ENCODE results near the gene ATP6V1E1. TPM values are rescaled to one million over a fixed set of nuclear protein-coding genes. Genes with fewer than 3 reads are reported as not detected.
"Not testable (repeated sequence)": the region's sequence is repeated elsewhere in the genome, so short reads cannot be mapped to it uniquely, and the experiment has no call there.

Gene ATP6V1E1
- total RNA-seq, 1 experiment from 2014 or later, result 88.1 TPM

DNA sequence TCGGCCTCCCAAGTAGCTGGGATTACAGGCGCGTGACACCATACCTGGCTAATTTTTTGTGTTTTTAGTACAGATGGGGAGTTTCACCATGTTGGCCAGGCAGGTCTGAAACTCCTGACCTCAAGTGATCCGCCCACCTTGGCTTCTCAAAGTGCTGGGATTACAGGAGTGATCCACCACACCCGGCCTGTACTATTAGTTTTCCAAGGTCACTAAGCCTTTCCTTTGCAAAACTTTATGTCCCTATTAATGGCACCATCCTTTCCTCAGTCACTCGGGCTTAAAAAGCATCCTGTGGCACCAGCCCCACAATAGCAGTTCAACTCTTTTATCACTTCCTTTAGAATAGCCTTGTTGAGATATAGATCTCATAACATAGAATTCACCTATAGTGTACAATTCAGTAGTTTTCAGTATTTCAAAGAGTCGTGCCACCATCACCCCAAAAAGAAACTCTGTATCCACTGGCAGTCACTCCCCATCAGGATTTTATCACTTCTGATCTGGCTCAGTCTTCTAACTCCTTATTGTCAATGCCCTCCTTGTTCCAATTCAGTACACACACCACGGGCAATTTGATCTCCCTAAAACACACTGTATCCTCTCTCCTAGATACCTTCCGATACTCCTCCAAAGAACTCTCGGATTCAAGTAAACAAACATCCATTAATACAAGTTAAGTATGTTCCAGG, 9.1 kb upstream of the ATP6V1E1 start:
- Mint-ChIP-seq H3K4me1 (peaks cover 10% of the 10 kb centered on the region), H3K36me3 (peaks cover 8% of the 10 kb centered on the region), H3K27ac (peak overlapping the region; percentile 98), H3K27me3 (ENCODE audit: low read depth) (no peaks in the 10 kb centered on the region), H3K9me3 (no peaks in the 10 kb centered on the region), H3K4me3 (peak overlapping the region; percentile 89)
- POLR2A ChIA-PET, result interaction anchor here (0.6 kb wide), 1 partner anchor 386 kb away, joined by 3 read pairs; no protein-coding TSS in a partner anchor
- ATAC-seq, result no peak
- no peak for TF ChIP-seq FOXJ3 (CRISPR knock-in tag; IDR thresholded peaks at IDR 0.05; ENCODE audit: borderline replicate concordance)
- TF ChIP-seq GTF2I (CRISPR knock-in tag; conservative IDR thresholded peaks at IDR 0.05), result no peak
- no peak for TF ChIP-seq HMGA2 (CRISPR knock-in tag; IDR thresholded peaks at IDR 0.05)
- TF ChIP-seq, protein P1, sequence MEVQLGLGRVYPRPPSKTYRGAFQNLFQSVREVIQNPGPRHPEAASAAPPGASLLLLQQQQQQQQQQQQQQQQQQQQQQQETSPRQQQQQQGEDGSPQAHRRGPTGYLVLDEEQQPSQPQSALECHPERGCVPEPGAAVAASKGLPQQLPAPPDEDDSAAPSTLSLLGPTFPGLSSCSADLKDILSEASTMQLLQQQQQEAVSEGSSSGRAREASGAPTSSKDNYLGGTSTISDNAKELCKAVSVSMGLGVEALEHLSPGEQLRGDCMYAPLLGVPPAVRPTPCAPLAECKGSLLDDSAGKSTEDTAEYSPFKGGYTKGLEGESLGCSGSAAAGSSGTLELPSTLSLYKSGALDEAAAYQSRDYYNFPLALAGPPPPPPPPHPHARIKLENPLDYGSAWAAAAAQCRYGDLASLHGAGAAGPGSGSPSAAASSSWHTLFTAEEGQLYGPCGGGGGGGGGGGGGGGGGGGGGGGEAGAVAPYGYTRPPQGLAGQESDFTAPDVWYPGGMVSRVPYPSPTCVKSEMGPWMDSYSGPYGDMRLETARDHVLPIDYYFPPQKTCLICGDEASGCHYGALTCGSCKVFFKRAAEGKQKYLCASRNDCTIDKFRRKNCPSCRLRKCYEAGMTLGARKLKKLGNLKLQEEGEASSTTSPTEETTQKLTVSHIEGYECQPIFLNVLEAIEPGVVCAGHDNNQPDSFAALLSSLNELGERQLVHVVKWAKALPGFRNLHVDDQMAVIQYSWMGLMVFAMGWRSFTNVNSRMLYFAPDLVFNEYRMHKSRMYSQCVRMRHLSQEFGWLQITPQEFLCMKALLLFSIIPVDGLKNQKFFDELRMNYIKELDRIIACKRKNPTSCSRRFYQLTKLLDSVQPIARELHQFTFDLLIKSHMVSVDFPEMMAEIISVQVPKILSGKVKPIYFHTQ (CRISPR knock-in tag; IDR thresholded peaks at IDR 0.05), result no peak
- TF ChIP-seq FOXK1 (CRISPR knock-in tag; IDR thresholded peaks at IDR 0.05), result no peak
- TF ChIP-seq, protein P2, sequence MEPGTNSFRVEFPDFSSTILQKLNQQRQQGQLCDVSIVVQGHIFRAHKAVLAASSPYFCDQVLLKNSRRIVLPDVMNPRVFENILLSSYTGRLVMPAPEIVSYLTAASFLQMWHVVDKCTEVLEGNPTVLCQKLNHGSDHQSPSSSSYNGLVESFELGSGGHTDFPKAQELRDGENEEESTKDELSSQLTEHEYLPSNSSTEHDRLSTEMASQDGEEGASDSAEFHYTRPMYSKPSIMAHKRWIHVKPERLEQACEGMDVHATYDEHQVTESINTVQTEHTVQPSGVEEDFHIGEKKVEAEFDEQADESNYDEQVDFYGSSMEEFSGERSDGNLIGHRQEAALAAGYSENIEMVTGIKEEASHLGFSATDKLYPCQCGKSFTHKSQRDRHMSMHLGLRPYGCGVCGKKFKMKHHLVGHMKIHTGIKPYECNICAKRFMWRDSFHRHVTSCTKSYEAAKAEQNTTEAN (CRISPR knock-in tag; IDR thresholded peaks at IDR 0.05), result no peak
- TF ChIP-seq, protein P3, sequence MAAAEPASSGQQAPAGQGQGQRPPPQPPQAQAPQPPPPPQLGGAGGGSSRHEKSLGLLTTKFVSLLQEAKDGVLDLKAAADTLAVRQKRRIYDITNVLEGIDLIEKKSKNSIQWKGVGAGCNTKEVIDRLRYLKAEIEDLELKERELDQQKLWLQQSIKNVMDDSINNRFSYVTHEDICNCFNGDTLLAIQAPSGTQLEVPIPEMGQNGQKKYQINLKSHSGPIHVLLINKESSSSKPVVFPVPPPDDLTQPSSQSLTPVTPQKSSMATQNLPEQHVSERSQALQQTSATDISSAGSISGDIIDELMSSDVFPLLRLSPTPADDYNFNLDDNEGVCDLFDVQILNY (CRISPR knock-in tag; IDR thresholded peaks at IDR 0.05), result no peak
- TF ChIP-seq RORB (CRISPR knock-in tag; IDR thresholded peaks at IDR 0.05), result no peak
- no peak for TF ChIP-seq EMX1 (CRISPR knock-in tag; IDR thresholded peaks at IDR 0.05)
- TF ChIP-seq, protein P4, sequence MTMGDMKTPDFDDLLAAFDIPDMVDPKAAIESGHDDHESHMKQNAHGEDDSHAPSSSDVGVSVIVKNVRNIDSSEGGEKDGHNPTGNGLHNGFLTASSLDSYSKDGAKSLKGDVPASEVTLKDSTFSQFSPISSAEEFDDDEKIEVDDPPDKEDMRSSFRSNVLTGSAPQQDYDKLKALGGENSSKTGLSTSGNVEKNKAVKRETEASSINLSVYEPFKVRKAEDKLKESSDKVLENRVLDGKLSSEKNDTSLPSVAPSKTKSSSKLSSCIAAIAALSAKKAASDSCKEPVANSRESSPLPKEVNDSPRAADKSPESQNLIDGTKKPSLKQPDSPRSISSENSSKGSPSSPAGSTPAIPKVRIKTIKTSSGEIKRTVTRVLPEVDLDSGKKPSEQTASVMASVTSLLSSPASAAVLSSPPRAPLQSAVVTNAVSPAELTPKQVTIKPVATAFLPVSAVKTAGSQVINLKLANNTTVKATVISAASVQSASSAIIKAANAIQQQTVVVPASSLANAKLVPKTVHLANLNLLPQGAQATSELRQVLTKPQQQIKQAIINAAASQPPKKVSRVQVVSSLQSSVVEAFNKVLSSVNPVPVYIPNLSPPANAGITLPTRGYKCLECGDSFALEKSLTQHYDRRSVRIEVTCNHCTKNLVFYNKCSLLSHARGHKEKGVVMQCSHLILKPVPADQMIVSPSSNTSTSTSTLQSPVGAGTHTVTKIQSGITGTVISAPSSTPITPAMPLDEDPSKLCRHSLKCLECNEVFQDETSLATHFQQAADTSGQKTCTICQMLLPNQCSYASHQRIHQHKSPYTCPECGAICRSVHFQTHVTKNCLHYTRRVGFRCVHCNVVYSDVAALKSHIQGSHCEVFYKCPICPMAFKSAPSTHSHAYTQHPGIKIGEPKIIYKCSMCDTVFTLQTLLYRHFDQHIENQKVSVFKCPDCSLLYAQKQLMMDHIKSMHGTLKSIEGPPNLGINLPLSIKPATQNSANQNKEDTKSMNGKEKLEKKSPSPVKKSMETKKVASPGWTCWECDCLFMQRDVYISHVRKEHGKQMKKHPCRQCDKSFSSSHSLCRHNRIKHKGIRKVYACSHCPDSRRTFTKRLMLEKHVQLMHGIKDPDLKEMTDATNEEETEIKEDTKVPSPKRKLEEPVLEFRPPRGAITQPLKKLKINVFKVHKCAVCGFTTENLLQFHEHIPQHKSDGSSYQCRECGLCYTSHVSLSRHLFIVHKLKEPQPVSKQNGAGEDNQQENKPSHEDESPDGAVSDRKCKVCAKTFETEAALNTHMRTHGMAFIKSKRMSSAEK (CRISPR knock-in tag; IDR thresholded peaks at IDR 0.05; ENCODE audit: borderline replicate concordance), result no peak
- no peak for DNase-seq (ENCODE audit: low spot score)
- CTCF ChIA-PET, result no interaction called here

DNA sequence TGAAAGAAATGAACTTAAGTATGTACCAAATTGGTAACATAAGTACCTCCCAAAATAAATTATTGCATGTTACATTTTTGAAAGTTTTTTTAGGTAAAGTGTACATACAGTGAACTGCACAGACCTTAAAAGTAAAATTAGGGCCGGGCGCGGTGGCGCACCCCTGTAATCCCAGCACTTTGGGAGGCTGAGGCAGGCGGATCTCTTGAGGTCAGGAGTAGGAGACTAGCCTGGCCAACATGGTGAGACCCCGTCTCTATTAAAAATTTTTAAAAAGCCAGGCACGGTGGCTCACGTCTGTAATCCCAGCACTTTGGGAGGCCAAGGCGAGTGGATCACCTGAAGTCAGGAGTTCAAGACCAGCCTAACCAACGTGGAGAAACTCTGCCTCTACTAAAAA, 8.3 kb upstream of the ATP6V1E1 start:
- H3K9me3 Mint-ChIP-seq; H3K4me3 Mint-ChIP-seq; H3K27ac Mint-ChIP-seq; POLR2A ChIA-PET; DNase-seq (ENCODE audit: low spot score); ATAC-seq; H3K4me1 Mint-ChIP-seq; H3K27me3 Mint-ChIP-seq (ENCODE audit: low read depth); H3K36me3 Mint-ChIP-seq; CTCF ChIA-PET: not testable (repeated sequence)

DNA sequence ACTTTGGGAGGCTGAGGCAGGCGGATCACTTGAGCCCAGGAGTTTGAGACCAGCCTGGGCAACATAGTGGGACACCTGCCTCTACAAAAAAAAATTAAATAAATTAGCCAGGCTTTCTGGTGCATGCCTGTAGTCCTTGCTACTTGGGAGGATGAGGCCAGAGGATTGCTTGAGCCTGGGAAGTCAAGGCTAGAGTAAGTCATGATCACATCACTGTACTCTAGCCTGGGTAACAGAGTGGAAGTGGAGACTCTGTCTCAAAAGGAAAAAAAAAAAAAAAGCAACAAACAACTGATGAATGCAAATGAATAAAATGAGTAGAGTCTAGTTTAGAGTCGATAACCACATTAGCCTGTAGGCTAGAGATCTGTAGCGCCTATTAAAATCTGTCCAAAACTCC, 6.1 kb upstream of the ATP6V1E1 start:
- DNase-seq (ENCODE audit: low spot score), result no peak
- Mint-ChIP-seq H3K4me1 (peaks cover 7% of the 10 kb centered on the region), H3K9me3 (no peaks in the 10 kb centered on the region), H3K27me3 (ENCODE audit: low read depth) (no peaks in the 10 kb centered on the region), H3K27ac (no peak overlapping the region), H3K36me3 (no peaks in the 10 kb centered on the region; the same call in 1 of the 2 replicates), H3K4me3 (no peak overlapping the region)
- CTCF ChIA-PET, result no interaction called here
- TF ChIP-seq NR2C2 (CRISPR knock-in tag; IDR thresholded peaks at IDR 0.05) (no peak), NFATC4 (CRISPR knock-in tag; IDR thresholded peaks at IDR 0.05) (no peak)
- POLR2A ChIA-PET, result no interaction called here
- ATAC-seq, result no peak
